ENCODE measurements around the gene PPP1R12A. TPM values are rescaled to one million over a fixed set of nuclear protein-coding genes. Genes with fewer than 3 reads are reported as not detected.

Gene PPP1R12A
- total and polyA plus RNA-seq, 10 donors = 14.4 to 141 (median 103) TPM

DNA sequence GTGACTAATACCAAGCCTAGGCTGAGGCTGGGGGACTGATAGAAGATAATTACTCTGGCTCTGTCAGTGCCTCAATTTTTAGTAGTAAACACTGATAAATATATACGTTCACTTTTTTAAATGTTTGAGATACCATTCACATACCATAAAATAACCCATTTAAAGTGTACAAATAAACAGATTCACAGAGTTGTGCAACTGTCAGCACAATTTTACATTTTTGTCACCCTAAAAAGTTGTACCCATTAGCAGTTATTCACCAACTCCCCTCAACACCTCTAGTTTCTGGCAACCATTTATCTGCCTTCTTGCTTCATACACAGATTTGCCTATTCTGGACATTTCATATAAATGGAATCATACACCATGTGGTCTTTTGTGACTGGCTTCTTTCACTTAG is 15.1 kb downstream of the PPP1R12A start:
- Histone ChIP-seq H3K4me3 (no peak overlapping the region), H3K27ac (no peak overlapping the region), H3K9me3 (no peaks in the 10 kb centered on the region), H3K4me1 (peaks cover 9 to 100% (median 82%) of the 10 kb centered on the region in 6 donors), H3K27me3 (replicated peaks in 1 of 7) (no peaks in the 10 kb centered on the region), H3K36me3 (no peaks in the 10 kb centered on the region)
- TF ChIP-seq POLR2AphosphoS5 (IDR thresholded peaks at IDR 0.05) = no peak
- TF ChIP-seq, protein P1, sequence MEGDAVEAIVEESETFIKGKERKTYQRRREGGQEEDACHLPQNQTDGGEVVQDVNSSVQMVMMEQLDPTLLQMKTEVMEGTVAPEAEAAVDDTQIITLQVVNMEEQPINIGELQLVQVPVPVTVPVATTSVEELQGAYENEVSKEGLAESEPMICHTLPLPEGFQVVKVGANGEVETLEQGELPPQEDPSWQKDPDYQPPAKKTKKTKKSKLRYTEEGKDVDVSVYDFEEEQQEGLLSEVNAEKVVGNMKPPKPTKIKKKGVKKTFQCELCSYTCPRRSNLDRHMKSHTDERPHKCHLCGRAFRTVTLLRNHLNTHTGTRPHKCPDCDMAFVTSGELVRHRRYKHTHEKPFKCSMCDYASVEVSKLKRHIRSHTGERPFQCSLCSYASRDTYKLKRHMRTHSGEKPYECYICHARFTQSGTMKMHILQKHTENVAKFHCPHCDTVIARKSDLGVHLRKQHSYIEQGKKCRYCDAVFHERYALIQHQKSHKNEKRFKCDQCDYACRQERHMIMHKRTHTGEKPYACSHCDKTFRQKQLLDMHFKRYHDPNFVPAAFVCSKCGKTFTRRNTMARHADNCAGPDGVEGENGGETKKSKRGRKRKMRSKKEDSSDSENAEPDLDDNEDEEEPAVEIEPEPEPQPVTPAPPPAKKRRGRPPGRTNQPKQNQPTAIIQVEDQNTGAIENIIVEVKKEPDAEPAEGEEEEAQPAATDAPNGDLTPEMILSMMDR (IDR thresholded peaks at IDR 0.05 in 8 of 11, conservative IDR thresholded peaks at IDR 0.05 in 3 of 11) = no peak
- TF ChIP-seq POLR2A (IDR thresholded peaks at IDR 0.05) = no peak
- WGBS, 5 donors = 85 to 96% (median 93%) methylated on average over 1 of the region's 1 CpG
- intact Hi-C loops (cut with DNase I; ENCODE audit: low total_unique reads) = no loop called here
- DNase-seq = no peak

DNA sequence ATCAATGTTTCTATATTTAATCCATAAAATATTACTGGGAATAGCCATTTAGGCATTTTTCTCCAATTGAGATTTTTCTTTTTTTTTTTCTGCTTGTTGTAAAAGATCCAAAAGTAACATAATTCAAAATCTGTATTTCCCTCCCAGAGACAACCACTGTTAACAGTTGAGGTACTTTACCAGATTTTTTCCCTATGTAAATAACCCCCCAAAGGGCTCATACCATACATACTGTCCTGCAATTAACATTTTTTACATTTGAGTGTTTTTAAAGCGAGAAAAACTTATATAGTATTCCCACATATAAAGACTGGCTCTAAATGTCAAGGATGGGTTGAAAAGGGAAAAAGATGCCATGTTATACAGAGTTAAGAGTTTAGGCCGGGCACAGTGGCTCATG is 18.1 kb downstream of the PPP1R12A start:
- Histone ChIP-seq H3K27me3 (replicated peaks in 1 of 7) (no peaks in the 10 kb centered on the region), H3K9me3 (no peaks in the 10 kb centered on the region), H3K4me3 (no peak overlapping the region), H3K4me1 (peaks cover 15 to 100% (median 79%) of the 10 kb centered on the region in 6 donors), H3K27ac (no peak overlapping the region), H3K36me3 (no peaks in the 10 kb centered on the region)
- TF ChIP-seq POLR2AphosphoS5 (IDR thresholded peaks at IDR 0.05) (no peak), POLR2A (IDR thresholded peaks at IDR 0.05) (no peak)
- TF ChIP-seq, protein P1 (IDR thresholded peaks at IDR 0.05 in 8 of 11, conservative IDR thresholded peaks at IDR 0.05 in 3 of 11) = no peak
- DNase-seq = no peak
- intact Hi-C loops (cut with DNase I; ENCODE audit: low total_unique reads) = no loop called here
- 96 to 100% (median 99%) methylated on average over 2 of the region's 2 CpGs for WGBS, 5 donors

DNA sequence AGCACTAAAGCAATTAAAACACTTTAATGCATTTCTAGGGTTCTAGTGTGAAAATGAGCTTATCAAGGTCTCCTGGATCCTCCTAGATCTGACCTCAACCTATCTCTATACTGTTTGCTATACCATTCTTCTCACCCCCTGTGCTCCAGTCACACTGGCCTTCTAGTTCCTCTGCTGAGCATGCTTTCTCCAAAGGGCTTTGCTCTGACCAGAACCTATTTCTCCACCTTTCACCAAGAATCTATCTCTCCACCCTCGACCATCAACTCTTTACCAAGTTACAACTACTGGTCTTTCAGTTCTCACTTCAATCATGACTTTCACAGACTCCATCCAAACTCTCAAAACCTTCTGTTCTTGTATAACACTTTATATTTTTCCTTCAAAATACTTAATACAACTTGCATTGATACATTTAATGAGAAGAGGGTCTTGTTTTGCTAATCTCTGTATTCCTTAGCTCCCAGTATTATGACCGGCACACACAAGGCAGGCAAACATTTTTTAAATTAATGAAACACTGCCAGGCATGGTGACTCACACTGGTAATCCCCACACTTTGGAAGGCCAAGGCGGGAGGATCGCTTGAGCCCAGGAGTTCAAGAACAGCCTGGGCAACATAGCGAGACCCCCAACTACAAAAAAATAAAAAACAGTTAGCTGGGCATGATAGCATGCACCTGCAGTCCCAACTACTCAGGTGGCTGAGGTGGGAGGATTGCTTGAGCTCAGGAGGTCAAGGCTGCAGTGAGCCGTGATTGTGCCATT is 22.8 kb downstream of the PPP1R12A start:
- H3K4me1 ChIP-seq = peaks cover 23 to 94% (median 64%) of the 10 kb centered on the region in 6 donors
- H3K9me3 ChIP-seq = no peaks in the 10 kb centered on the region
- 79 to 92% (median 86%) methylated on average over 6 of the region's 6 CpGs for WGBS, 5 donors
- TF ChIP-seq POLR2A (IDR thresholded peaks at IDR 0.05) = no peak
- TF ChIP-seq, protein P1 (IDR thresholded peaks at IDR 0.05 in 8 of 11, conservative IDR thresholded peaks at IDR 0.05 in 3 of 11) = no peak
- no peak for TF ChIP-seq POLR2AphosphoS5 (IDR thresholded peaks at IDR 0.05)
- no peak for DNase-seq
- H3K36me3 ChIP-seq = peaks cover 0 to 9% (median 0%) of the 10 kb centered on the region in 6 donors
- no peaks in the 10 kb centered on the region for H3K27me3 ChIP-seq (replicated peaks in 1 of 7)
- H3K27ac ChIP-seq = no peak overlapping the region
- H3K4me3 ChIP-seq = no peak overlapping the region
- intact Hi-C loops (cut with DNase I; ENCODE audit: low total_unique reads) = no loop called here

DNA sequence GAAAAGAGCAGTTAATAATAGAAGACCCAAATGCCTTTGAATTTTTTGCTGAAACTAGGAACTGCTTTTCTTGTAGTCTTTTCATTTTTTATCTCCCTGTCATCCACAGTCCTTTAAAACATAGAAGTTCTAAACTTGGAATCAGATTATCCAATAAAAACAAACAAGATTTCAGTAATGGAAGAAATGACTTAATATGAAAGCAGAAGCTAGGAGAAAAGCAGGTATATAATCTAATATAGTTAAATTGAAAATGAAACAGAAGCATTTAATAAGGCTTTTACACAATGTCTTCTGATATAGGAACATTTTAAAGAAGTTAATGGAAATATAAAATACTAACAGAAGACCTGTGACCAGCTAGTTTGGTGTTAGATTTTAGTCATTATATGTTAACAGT is 26.5 kb downstream of the PPP1R12A start:
- peaks cover 14 to 93% (median 41%) of the 10 kb centered on the region in 6 donors for H3K4me1 ChIP-seq
- no peak for DNase-seq
- intact Hi-C loops (cut with DNase I; ENCODE audit: low total_unique reads) = no loop called here
- H3K36me3 ChIP-seq = peaks cover 0 to 9% (median 0%) of the 10 kb centered on the region in 6 donors
- H3K27me3 ChIP-seq (replicated peaks in 1 of 7) = no peaks in the 10 kb centered on the region
- H3K4me3 ChIP-seq = no peak overlapping the region
- no peak for TF ChIP-seq POLR2AphosphoS5 (IDR thresholded peaks at IDR 0.05)
- TF ChIP-seq, protein P1 (IDR thresholded peaks at IDR 0.05 in 8 of 11, conservative IDR thresholded peaks at IDR 0.05 in 3 of 11) = no peak
- TF ChIP-seq POLR2A (IDR thresholded peaks at IDR 0.05) = no peak
- H3K9me3 ChIP-seq = no peaks in the 10 kb centered on the region
- peak overlapping the region in 1 of 8 donors; percentile 3 for H3K27ac ChIP-seq
